HG03354 (cell line): ENCODE results near the gene TIPRL.
A peak's percentile ranks its signal among the peaks of the same experiment; 100 is the strongest.
"Not testable (repeated sequence)": the region's sequence is repeated elsewhere in the genome, so short reads cannot be mapped to it uniquely, and the experiment has no call there.

Experiments
- ATAC-seq: cut with Tn5 transposase; IDR thresholded peaks from one replicate; pipeline ENCODE4 v1.9.1; 2021; ENCODE audit warnings: mild to moderate bottlenecking; ENCODE audit not compliant: unreplicated experiment, poor library complexity, severe bottlenecking

TIPRL gene

DNA sequence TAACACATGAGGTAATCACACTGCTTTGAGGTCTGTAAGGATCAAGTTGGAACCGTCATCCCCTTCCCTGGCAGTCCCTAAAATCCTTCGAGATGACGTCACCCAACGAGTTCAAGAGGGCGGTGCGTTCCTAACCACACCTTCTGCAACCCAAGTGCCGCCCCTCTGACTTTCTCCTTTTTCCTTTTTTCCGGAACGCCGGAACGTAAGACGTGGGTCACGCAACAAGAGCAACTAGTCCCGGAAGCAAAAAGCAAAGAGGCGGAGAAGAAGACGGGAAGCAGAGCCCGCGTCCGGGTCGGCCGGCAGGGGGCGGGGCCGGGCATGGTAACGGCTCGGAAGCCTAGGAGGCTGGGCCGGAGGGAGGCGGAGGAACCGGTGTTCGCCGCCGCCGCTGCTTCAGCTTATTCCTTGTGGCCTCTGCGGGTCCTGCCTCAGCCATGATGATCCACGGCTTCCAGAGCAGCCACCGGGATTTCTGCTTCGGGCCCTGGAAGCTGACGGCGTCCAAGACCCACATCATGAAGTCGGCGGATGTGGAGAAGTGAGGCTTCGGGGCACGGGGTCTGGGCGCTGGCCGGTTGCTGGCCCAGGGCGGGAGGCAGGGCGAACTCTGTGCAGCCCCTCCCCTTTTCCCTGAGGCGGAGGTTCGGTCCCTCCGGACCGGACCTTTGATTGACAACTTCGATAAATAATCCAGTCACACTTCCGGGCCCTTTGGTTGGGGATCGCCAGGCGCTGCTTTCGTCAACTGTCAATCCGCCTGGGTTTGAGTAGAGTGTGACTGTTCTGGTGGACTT, at the start of gene TIPRL:
TIPRL (plus strand) TSS at position 325 of the 800 bp plus-strand sequence; CDS start at position 441, 116 bp downstream.
- ATAC-seq: peak; percentile 90

DNA sequence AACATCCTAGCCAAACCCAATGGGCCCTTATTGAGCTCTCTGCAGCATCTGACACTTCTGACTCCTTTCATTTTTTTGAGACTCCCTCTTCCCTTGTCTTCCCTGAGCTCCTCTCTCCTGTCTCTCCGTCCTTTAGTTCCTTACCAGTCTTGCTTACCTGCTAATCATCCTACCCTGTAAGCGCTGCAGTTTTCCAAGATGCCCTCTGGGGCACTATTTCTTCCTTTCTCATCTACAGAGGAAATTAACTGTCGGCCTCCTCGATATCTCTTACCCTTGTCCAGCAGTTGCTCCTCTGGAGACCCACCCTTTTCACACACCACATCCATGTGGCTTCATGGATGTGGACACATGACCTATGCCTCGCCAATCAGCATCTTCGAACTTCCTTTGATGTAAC, 48.8 kb upstream of the TIPRL start:
- ATAC-seq: no peak

DNA sequence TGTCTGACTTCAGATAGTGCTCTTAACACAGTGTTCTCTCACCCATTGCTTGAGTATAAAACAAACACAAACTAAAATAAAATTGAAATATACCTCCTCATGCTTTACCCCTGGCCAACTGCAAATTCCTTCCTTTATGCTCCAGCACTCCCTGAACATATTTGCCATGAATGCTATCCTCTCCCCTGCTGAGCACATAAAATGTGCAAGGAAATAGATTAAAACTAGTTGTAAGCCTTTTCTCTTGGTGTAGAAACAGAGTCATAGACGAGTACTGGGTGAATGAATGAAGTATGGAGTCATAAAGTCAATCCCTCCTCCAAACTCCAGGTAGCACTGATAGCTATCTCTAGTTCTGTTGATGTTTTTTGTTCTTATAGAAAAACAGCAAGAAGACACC, 44.6 kb upstream of the TIPRL start:
- ATAC-seq: no peak

DNA sequence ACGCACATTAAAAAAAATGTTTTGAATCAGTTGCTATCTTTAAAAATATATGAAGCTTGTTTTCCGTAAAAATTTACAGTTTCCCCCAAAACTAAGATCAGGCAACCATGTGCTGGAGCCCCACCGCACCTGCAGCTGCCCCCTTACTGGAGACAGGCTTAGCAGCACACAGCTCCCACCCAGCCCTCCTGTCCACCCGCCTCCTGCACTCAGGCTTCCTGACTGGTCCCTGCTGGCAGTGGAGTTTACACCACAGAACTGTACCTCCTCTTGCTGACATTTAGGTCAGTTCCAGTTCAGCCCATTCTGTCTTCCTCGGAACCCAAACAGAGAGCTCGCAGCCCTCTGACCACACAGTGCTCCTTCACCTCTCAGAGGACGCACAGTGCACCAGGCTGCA, 44.1 kb upstream of the TIPRL start:
- ATAC-seq: no peak

DNA sequence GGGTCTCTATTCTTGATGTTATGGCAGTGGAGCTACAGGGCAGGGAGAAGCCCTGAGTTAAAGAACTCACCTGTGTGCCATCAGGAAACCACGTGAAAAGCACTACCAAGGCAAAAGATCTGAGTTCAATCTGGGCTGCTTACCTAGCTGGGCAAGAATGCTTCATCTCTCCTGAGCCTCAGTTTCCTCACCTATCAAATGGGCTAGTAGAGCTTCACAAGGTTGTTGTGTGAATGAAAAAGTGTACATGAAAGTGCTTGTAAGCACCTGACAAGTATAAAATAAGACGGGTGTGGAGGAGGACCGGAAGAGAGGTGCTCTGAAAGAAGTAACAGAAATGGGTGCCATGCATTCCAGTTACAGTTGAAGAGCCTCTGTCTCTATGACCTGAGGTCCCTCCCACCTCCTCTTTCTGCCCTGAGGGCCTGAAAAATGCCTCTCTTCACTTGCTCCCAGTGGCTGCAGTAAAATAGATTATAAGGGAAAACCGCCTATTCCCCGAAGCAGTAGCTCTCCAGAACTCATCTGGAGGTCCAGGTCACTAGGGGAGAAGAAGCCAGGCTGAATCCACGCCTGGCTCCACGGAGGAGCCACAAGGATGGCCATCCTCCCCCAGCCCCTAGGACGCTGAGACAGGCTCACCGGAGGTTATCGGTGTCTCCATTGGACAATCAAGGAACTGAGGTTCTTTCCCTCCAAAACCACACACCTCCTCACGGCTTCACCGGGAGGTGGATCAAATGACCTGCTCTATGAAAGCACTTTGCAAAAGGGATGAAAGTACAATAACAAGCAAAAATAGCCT, 43.4 kb upstream of the TIPRL start:
- ATAC-seq: no peak

DNA sequence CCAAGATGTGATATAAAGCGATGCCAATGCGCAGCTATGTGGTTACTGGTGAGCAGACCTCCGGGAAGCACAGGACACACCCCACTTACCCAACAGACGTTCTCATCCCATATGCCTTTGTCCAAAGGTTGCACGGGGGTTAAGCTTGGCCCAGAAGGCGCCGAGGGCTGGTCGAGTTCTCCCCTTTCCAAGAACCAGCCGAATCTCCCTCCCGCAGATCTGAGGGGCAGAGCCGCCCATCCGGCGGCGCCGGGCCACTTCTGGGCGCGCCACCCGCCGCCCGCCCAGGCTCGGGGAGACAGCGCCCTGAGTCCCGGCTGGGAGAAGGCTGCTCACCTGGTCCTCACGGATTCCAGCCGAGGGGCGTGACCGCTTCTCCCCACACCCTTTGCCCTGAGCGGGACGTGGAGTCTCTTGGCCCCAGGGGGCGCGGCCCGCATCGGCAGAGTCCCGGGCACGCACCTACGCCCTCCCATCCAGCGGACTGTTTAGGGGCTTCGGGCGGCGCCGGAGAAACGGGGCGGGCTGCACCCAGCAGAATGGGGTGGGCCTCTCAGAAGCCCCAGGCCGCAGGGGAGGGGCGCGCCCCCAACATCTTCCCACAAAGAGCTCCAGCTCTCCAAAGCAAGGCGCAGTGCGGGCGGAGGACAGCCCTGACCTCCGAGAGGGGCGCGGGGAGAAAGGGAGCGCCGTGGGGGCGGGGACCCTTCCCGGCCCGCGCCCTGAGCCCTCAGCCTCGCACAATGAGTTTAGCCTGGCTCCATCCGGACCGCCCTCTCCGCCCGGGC, 42.6 kb upstream of the TIPRL start:
- peak; percentile 42 for ATAC-seq

DNA sequence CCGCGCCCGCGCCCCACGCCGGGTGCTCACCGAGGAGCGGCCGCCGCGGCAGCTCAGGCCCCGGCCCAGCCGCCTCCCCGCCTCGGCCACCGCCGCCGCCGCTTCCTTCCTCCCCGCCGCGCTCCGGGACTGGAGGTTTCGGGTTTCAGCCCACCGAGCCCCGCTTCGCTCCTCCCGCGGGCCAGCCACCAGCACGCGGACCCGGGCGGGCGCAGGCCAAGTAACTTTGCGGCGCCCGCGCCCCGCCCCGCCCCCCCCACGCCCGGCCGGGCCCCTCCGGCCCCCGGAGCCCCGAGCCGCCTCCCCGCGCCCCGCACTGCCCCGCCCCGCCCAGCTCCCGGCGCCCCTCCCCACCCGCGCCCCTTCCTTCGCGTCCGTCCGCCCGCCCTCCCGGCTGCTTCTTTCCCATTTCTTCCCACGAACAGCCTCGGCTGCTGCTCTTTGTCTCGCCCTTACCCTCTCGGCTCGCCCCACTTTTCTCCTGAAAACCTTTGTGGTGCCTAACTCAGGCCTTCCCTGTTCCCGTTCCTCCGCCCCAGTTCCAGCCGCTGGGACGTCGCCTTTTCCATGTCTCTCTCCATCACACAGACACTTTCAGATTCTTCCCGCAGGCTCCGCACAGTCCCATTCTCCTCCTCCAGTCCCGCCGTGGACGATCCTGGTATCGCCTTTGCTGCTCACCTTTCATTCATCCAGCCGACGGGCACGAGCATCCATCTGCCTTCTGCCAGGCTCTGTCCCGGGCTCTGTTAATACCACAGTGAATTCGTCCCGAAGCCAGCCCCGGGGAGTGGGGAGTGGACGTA, 41.9 kb upstream of the TIPRL start, which contains the start of gene GPR161:
GPR161 (minus strand) TSS at position 222 of the 806 bp plus-strand sequence. CDS start 32,080 bp downstream, outside the sequence.
- ATAC-seq: peak; percentile 51

DNA sequence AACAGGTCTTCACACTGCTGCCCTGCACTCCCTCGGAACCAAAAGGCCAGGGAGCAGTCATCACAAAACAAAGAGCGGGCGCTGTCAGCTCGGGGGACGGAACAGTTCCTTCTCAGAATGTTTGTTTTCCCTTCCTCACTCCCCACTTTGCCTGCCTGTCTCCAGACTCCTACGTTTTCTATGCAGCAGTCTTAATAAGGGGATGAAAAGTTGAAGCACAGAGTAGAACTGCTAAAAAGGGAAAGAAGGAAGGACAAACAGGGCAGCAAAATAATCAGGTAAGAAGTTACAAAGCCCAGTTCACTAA, 41.3 kb upstream of the TIPRL start:
- no peak for ATAC-seq

DNA sequence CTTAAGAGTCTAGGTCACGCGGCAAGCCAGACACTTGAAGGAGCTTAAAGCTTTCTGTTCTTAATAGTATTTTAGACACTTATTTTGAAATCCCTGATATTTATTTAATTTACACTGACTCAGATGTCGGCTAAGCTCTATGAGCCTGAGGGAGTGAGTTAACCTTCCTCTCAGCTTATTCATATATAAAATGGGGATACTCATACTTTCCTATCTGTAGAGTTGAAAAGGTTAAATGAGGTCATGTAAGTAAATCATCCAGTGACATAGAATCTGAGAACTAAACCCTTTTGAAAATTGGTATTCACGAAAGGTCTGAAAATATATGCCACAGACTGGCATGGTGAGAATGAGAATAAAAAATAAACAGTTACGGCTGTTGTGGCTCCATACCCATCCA, 40.6 kb upstream of the TIPRL start:
- ATAC-seq: no peak

DNA sequence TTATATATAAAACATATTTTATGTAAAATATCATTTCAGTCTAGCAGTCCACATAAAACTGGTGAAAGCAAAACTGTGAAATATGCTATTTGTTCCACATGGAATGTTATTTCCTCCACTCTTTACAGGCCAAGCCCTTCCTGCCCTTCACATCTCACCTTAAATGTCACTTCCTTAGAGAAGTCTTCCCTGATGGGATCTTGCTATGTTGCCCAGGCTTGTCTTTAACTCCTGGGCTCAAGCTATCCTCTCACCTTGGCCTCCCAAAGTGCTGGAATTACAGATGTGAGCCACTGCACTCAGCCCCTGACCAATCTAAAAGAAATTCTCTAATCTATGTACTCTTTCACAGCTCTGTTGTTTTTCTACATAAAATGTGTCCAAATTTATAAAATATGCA, 39.7 kb upstream of the TIPRL start:
- ATAC-seq: no peak

DNA sequence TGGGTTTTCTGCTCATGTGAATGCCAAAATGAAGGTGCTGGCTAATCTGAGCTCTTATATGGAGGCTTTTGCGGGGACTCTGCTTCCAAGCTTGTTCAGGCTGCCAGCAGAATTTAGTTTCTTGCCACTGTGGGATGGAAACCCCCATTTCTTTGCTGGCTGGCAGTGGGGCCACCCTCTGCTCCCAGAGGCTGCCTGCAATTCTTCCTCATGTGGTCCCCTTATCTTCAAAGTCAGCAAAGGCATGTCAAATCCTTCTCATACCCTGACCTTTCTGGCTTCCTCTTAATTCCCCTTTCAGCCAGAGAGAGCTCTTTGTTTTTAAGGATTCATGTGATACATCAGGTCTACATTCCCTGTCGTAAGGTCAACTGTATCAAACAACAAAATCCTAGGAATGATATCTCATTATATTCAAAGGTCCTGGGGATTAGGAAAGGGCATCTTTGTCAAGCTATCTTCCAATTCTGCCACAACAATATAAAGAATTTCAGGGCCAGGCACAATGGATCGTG, 36.8 kb upstream of the TIPRL start:
- ATAC-seq: no peak

DNA sequence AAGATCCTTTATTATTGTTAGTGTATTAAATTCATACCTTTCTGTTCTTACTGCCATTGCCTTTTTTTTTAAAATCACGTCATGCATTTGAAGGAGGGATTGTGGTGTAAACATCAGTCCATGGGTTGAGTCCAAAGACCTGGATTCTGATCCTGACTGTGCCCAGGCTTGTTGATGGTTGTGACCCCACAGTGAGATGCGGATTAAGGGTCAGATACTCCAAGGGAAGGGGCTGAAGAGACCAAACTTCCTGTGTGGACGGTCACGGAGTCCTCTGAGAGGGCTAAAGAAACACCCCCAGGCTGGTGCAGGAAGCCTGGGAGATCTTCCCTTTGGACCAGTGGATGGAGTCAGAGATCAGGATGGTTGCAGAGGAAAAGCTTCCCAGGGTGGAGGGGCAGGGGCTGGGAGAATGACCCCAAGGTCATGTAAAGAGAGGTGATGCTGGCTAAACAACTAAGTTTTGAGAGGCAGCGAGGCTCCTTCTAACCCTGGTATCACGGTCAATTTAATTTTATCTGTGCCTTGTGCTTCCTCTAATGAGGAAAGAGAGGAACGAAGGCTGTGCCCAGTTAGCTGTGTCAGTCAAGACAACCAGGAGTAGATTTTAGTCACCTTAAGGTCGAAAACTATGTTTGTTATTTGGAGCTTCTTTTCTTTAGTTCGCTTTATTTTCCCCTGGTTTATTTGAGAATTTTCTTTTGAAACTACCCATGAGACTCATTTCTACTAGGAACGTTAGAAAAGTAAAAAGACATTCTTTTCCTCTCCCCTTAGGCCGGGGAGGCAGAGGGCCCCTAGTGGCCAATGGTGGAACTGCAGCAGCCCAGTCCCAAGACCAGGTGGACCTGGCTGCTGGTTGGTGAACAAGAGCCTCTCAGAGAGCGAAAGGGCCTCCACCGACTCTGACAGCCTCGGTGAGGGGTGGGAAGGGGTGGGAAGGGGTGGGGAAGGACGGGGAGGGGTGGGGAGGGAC, 33.3 kb upstream of the TIPRL start:
- peak; percentile 96 for ATAC-seq

DNA sequence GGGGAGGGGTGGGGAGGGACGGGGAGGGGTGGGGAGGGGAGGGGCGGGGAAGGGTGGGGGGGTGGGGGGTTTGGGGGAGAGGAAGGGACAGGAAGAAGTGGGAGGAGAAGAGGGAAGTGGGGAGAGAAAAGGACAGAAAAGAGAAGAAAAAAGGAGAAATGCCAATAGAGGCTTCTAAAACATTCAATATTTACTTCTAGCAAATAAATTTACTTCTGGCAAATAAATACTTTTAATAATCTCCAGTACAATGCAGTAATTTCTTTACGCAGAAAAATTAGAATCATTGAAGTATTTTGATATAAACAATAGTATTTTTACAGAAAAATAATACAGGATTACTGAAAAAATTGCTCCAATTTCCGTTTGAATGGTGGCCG, 32.6 kb upstream of the TIPRL start:
- ATAC-seq: no peak

DNA sequence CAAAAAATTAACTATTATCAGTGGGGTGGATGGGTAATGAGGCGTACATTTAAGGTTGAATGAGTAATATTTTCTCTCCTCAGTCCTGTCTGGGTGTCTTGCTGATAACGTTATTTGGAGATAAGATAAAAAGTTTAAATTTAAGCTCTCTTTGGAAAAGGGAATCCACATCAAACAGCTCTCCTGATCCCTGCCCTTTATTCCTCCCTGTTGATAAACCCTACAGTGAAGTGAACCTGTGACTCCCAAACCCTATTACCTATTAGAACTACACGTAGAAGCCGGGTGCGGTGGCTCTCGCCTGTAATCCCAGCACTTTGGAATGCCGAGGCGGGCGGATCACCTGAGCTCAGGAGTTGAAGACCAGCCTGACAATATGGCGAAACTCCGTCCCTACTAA, 32.1 kb upstream of the TIPRL start:
- ATAC-seq: no peak

DNA sequence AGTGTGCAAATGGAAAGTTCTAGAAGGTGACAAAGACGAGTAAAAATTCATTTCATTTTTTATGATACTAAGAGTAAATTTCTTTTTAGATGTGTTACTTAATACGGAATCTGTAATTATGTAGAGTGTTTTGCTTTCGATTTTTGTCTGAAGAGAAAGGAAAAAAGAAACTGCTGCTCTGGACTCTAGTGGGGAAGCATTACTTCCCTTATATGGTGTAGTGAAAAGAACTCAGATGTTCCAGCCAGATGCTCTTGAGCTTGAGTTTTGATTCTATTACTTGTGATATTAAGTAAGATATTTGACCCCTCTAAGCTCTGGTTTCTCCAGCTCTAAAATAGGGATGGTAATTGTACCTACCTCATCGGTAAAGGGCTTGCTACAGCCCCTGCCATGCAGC, 29.8 kb upstream of the TIPRL start:
- peak; percentile 75 for ATAC-seq

DNA sequence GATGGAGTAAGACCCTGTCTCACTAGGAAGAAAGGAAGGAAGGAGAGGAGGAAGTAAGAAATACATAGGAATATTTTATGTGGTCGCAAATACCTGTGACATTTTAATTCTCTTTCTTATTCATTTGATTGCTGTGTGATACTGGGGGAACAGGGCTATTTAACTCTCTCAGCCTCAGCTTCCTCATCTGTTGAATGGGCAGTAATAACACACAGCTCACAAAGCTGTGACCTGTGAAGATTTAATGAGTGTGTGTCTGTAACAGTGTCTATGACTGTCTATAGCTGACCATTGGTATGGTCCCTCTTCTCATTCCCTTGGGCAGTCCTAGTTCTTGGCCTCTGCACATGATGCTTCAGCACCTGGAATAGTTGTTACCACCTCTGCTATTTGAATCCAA, 28.5 kb upstream of the TIPRL start:
- ATAC-seq: no peak

DNA sequence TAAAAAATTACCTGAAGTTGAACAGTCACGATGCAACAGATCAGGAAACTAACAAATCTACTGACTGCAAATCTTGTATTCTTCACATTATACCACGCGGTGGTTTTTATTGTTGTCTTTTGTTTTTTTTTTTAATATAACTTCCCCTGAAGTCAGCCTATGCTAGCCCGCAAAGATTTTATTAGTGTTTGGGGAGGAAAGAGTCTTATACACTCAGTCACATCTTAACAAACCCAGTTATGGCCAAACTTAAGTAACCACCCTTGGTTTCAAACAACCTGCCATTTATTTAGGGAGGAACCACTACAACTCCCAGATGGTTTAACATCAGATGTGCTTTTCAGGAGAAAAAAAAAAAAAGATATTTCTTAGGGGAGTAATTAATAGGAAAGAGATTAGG, 26.8 kb upstream of the TIPRL start:
- ATAC-seq: no peak

DNA sequence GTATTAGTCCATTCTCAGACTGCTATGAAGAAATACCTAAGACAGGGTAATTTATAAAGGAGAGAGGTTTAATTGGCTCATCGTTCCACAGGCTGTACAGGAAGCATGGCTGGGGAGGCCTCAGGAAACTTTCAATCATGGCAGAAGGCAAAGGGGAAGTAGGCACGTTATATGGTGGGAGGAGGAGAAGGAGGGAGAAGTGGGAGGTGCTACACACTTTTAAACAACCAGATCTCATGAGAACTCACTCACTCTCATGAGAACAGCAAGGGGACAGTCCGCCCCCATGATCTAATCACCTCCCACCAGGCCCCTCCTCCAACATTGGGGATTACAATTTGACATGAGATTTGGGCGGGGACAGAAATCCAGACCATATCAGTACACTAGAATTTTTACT, 24.1 kb upstream of the TIPRL start:
- ATAC-seq: not testable (repeated sequence)
